Measurements from ENCODE around the gene PIK3AP1.

- TF ChIP-seq, protein P1, sequence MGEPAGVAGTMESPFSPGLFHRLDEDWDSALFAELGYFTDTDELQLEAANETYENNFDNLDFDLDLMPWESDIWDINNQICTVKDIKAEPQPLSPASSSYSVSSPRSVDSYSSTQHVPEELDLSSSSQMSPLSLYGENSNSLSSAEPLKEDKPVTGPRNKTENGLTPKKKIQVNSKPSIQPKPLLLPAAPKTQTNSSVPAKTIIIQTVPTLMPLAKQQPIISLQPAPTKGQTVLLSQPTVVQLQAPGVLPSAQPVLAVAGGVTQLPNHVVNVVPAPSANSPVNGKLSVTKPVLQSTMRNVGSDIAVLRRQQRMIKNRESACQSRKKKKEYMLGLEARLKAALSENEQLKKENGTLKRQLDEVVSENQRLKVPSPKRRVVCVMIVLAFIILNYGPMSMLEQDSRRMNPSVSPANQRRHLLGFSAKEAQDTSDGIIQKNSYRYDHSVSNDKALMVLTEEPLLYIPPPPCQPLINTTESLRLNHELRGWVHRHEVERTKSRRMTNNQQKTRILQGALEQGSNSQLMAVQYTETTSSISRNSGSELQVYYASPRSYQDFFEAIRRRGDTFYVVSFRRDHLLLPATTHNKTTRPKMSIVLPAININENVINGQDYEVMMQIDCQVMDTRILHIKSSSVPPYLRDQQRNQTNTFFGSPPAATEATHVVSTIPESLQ (CRISPR knock-in tag; conservative IDR thresholded peaks at IDR 0.05) = no peak
- TF ChIP-seq ZNF878 (CRISPR knock-in tag; IDR thresholded peaks at IDR 0.05) (no peak), ZSCAN30 (CRISPR knock-in tag; IDR thresholded peaks at IDR 0.05) (no peak), ZNF761 (CRISPR knock-in tag; conservative IDR thresholded peaks at IDR 0.05) (no peak), KLF9 (CRISPR knock-in tag; IDR thresholded peaks at IDR 0.05; ENCODE audit: low read depth) (no peak)
- TF ChIP-seq, protein P2, sequence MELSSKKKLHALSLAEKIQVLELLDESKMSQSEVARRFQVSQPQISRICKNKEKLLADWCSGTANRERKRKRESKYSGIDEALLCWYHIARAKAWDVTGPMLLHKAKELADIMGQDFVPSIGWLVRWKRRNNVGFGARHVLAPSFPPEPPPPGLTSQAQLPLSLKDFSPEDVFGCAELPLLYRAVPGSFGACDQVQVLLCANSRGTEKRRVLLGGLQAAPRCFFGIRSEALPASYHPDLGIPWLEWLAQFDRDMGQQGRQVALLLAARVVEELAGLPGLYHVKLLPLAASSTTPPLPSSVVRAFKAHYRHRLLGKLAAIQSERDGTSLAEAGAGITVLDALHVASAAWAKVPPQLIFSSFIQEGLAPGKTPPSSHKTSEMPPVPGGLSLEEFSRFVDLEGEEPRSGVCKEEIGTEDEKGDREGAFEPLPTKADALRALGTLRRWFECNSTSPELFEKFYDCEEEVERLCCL (CRISPR knock-in tag; IDR thresholded peaks at IDR 0.05; ENCODE audit: borderline replicate concordance) = no peak
- TF ChIP-seq, protein P3, sequence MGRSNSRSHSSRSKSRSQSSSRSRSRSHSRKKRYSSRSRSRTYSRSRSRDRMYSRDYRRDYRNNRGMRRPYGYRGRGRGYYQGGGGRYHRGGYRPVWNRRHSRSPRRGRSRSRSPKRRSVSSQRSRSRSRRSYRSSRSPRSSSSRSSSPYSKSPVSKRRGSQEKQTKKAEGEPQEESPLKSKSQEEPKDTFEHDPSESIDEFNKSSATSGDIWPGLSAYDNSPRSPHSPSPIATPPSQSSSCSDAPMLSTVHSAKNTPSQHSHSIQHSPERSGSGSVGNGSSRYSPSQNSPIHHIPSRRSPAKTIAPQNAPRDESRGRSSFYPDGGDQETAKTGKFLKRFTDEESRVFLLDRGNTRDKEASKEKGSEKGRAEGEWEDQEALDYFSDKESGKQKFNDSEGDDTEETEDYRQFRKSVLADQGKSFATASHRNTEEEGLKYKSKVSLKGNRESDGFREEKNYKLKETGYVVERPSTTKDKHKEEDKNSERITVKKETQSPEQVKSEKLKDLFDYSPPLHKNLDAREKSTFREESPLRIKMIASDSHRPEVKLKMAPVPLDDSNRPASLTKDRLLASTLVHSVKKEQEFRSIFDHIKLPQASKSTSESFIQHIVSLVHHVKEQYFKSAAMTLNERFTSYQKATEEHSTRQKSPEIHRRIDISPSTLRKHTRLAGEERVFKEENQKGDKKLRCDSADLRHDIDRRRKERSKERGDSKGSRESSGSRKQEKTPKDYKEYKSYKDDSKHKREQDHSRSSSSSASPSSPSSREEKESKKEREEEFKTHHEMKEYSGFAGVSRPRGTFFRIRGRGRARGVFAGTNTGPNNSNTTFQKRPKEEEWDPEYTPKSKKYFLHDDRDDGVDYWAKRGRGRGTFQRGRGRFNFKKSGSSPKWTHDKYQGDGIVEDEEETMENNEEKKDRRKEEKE (IDR thresholded peaks at IDR 0.05) = no peak
Observed at GRCh38 chr10:96686514-96686913, 33.8 kb downstream of the PIK3AP1 start.
